Measurements from ENCODE around the gene LFNG.

The LFNG gene

DNA sequence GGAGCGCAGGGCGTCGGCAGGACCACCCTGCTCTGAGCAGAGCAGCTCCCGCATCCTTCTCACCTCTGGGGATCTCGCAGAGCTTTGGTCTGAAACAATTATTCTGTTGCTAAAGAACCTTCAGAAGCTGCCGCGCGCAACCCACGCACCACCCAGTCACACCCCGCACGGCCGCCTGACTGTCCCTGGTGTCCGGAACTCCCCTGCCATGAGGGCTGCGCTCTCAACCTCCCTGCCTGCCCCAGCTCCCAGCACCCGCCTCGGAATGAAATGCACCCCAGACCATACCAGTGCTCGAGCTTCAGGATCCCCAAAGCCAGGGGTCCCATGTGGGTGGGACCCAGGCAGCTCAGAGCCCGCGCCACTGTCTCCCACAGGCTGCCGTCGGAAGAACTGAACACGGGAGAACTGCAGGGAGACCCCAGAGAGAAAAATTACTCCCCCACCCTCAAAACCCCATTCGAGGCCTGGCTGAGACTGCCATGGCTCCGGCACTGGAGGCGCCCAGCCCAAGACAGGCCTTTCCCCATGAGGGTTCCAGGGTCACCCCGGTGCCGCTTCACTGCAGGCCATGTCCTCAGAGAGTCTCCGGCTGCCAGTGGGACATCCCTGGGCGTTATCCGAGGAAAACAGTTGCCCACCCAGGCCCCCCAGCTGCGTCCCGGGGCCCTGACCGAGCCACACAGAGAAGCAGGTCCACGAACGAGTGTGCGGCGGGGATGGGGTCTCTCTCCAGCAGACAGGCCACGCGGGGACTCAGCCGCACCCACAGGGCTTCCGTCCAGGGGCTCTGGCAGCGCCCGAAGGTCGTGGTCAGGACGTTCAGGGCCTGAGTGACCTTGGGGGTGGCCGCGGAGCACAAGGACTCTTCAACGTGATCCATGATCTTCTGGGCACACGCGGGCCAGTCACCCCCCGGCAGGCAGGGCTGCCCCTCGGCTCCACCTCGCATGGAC is 23.6 kb downstream of the LFNG start:
- no peak overlapping the region for H3K4me3 ChIP-seq (ENCODE audit: control insufficient read depth, low read depth, low read length)
- DNase-seq (ENCODE audit: low read depth) = no peak
- TF ChIP-seq, protein P1, sequence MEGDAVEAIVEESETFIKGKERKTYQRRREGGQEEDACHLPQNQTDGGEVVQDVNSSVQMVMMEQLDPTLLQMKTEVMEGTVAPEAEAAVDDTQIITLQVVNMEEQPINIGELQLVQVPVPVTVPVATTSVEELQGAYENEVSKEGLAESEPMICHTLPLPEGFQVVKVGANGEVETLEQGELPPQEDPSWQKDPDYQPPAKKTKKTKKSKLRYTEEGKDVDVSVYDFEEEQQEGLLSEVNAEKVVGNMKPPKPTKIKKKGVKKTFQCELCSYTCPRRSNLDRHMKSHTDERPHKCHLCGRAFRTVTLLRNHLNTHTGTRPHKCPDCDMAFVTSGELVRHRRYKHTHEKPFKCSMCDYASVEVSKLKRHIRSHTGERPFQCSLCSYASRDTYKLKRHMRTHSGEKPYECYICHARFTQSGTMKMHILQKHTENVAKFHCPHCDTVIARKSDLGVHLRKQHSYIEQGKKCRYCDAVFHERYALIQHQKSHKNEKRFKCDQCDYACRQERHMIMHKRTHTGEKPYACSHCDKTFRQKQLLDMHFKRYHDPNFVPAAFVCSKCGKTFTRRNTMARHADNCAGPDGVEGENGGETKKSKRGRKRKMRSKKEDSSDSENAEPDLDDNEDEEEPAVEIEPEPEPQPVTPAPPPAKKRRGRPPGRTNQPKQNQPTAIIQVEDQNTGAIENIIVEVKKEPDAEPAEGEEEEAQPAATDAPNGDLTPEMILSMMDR (conservative IDR thresholded peaks at IDR 0.05; ENCODE audit: control insufficient read depth, insufficient read depth, low read depth, low read length) = no peak

DNA sequence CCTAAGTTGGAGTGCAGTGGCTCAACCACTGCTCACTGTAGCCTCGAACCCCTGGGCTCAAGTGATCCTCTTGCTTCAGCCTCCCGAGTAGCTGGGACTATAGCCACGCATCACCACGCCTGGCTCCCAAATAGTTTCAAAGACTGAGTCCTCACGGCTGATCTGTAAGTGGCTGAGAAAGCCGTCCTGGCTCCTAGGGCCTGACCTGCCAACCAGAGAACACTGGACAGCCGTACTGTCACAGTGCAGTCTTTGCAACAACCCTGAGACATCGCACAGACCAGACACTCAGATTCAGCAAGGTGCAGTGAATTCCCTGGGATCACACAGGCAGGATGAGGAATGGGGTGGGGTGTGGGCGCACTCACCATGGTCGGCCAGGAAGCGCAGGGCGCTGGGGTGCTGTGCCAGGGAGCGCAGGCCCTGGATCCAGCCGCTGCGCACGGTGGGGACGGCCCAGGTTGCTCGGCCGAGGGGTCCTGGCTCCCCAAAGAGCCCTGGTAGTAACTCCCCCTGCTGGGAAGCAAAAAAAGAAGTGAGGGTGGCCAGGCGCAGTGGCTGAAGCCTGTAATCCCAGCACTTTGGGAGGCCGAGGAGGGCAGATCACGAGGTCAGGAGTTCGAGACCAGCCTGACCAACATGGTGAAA is 25.1 kb downstream of the LFNG start:
- TF ChIP-seq, protein P1 (conservative IDR thresholded peaks at IDR 0.05; ENCODE audit: control insufficient read depth, insufficient read depth, low read depth, low read length) = no peak
- DNase-seq (ENCODE audit: low read depth) = no peak
- no peak overlapping the region for H3K4me3 ChIP-seq (ENCODE audit: control insufficient read depth, low read depth, low read length)

DNA sequence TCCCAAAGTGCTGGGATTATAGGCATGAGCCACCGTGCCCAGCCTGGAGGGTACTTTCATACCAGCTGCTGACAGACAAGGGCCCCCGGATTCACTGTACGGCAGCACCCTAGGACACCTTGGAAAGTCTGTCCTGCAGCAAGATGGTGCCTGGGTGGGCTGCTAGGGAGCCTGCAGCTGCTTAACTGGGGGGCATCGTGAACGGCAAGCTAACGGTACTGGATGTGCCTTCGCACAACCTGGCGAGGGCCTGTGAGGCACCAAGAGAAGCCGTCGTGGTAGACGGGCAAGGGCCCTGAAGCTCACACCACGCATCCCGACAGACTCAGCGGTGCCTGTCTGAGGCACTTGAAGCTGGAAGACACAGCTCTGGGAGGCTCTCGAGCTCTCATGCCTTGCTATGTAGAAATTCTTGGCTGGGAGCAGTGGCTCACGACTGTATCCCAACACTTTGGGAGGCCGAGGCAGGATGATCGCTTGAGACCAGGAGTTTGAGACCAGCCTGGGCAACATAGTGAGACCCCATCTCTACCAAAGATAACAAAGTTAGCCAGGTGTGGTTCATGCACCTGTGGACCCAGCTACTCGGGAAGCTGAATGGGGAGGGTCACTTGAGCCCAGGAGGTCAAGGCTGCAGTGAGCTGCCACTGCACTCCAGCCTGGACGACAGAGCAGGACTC is 26.3 kb downstream of the LFNG start:
- TF ChIP-seq, protein P1 (conservative IDR thresholded peaks at IDR 0.05; ENCODE audit: control insufficient read depth, insufficient read depth, low read depth, low read length) = no peak
- no peak for DNase-seq (ENCODE audit: low read depth)

DNA sequence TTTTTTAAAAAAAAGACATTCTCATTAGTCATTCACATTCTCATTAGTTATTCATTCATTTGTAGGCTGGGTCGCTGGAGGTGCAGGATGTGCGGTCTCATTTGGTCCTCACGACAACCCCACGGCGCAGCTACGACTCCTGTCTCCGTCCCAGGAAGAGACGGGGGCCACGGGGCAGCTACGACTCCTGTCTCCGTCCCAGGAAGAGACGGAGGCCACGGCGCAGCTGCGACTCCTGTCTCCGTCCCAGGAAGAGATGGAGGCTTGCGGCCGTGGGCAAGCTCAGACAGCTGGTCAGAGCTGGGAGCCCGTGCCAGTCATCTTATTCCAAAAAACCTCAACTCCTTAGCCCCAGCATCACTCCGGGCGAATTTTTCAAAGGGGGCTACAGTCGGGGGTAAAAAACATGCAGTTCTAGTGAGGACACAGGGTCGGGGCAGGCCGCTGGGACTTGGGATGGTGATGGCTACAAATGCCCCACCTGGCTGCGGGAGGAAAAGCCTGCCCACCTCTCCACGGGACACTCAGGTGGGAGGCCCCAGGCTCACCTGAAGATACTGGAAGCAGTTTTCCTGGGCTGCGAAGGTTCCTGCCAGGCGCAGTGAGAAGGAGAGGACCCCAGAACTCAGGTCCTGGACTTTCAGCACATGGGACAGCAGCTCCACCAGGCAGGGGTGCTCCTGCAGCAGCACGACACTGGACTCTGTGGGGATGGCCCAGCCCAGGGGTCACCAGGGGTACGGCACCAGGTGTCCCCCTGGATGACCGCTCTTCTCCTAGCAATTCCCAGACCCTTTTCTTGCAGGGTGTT is 27.4 kb downstream of the LFNG start:
- TF ChIP-seq, protein P1 (conservative IDR thresholded peaks at IDR 0.05; ENCODE audit: control insufficient read depth, insufficient read depth, low read depth, low read length) = no peak
- no peak for DNase-seq (ENCODE audit: low read depth)
- H3K4me3 ChIP-seq (ENCODE audit: control insufficient read depth, low read depth, low read length) = no peak overlapping the region

More for the DNA sequence above, 26.3 kb downstream of the LFNG start:
- H3K4me3 ChIP-seq (ENCODE audit: control insufficient read depth, low read depth, low read length) = no peak overlapping the region

DNA sequence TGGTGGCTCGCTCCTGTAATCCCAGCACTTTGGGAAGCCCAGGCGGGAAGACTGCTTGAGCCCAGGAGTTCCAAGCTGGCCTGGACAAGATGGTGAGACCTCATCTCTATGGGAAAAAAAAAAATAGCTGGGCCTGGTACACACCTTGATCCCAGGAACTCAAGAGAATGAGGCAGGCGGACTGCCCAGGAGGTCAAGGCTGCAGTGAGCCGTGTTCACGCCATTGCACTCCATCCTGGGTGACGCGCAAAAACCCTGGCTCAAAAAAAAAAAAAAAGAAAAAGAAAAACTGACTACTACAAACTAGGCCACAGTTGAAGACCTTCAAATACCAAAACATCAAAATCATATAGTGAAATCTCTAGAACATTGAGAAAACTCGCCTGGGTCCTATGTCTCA is 31.8 kb downstream of the LFNG start:
- H3K4me3 ChIP-seq (ENCODE audit: control insufficient read depth, low read depth, low read length) = no peak overlapping the region
- TF ChIP-seq, protein P1 (conservative IDR thresholded peaks at IDR 0.05; ENCODE audit: control insufficient read depth, insufficient read depth, low read depth, low read length) = no peak
- DNase-seq (ENCODE audit: low read depth) = no peak

DNA sequence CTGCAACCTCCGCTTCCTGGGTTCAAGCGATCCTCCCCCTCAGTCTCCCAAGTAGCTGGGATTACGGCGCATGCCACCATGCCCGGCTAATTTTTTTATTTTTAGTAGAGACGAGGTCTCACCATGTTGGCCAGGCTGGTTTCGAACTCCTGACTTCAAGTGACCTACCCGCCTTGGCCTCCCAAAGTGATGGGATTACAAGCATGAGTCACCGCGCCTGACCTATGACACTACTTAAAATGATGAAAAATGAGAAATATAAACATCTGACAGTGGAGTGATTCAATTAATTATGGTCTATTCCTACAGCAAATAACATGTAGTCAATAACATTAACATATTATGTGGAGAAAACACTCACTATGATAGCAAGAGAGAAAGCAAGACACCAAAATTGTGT is 33.5 kb downstream of the LFNG start:
- TF ChIP-seq, protein P1 (conservative IDR thresholded peaks at IDR 0.05; ENCODE audit: control insufficient read depth, insufficient read depth, low read depth, low read length) = no peak
- peak; percentile 16 for DNase-seq (ENCODE audit: low read depth)
- no peak overlapping the region for H3K4me3 ChIP-seq (ENCODE audit: control insufficient read depth, low read depth, low read length)

All from fibroblast of mammary gland (primary cell).